ENCODE results near the gene ADAM12.

- TF ChIP-seq CTCF (IDR thresholded peaks at IDR 0.05): no peak
- TF ChIP-seq POLR2A (IDR thresholded peaks at IDR 0.05): no peak
These were observed 287.0 kb downstream of the ADAM12 start for GRCh38 chr10:126101325-126101724.
